ENCODE measurements around the gene PHYHIPL.

Gene PHYHIPL

GRCh38 chr10:59180689-59181270, 4.3 kb downstream of the PHYHIPL start:
- TF ChIP-seq NFIC (IDR thresholded peaks at IDR 0.05) (no peak), YY1 (IDR thresholded peaks at IDR 0.05; ENCODE audit: low read depth) (no peak), EGR1 (IDR thresholded peaks at IDR 0.05) (no peak), CEBPB (IDR thresholded peaks at IDR 0.05) (no peak), TAF1 (IDR thresholded peaks at IDR 0.05; ENCODE audit: low read depth) (no peak), EP300 (IDR thresholded peaks at IDR 0.05; ENCODE audit: borderline replicate concordance) (no peak), CREB1 (IDR thresholded peaks at IDR 0.05; ENCODE audit: low read depth) (no peak), MAX (IDR thresholded peaks at IDR 0.05) (no peak), RAD21 (IDR thresholded peaks at IDR 0.05; ENCODE audit: low read depth) (no peak), TCF12 (IDR thresholded peaks at IDR 0.05; ENCODE audit: low read depth) (no peak)
- TF ChIP-seq, protein P1, sequence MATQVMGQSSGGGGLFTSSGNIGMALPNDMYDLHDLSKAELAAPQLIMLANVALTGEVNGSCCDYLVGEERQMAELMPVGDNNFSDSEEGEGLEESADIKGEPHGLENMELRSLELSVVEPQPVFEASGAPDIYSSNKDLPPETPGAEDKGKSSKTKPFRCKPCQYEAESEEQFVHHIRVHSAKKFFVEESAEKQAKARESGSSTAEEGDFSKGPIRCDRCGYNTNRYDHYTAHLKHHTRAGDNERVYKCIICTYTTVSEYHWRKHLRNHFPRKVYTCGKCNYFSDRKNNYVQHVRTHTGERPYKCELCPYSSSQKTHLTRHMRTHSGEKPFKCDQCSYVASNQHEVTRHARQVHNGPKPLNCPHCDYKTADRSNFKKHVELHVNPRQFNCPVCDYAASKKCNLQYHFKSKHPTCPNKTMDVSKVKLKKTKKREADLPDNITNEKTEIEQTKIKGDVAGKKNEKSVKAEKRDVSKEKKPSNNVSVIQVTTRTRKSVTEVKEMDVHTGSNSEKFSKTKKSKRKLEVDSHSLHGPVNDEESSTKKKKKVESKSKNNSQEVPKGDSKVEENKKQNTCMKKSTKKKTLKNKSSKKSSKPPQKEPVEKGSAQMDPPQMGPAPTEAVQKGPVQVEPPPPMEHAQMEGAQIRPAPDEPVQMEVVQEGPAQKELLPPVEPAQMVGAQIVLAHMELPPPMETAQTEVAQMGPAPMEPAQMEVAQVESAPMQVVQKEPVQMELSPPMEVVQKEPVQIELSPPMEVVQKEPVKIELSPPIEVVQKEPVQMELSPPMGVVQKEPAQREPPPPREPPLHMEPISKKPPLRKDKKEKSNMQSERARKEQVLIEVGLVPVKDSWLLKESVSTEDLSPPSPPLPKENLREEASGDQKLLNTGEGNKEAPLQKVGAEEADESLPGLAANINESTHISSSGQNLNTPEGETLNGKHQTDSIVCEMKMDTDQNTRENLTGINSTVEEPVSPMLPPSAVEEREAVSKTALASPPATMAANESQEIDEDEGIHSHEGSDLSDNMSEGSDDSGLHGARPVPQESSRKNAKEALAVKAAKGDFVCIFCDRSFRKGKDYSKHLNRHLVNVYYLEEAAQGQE (IDR thresholded peaks at IDR 0.05; ENCODE audit: low read depth): no peak

DNA sequence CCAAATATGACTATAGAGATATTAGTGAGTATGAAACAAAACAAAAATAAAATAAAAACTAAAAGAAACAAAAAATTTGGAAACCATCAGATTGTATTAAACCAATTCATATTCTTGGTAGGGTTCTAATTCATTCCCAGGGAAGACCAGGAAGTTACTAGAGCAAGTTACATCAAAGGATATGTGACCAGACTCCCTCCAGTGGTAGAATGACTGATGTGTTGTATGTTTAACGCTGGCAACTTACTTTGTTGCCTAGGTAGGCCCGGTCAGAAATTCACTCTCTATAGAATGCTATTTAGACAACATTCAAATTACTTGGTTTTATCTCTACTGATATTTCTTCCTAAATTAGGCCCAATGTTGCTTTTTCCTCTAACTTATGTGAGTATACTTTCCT, 5.2 kb downstream of the PHYHIPL start:
- TF ChIP-seq, protein P2, sequence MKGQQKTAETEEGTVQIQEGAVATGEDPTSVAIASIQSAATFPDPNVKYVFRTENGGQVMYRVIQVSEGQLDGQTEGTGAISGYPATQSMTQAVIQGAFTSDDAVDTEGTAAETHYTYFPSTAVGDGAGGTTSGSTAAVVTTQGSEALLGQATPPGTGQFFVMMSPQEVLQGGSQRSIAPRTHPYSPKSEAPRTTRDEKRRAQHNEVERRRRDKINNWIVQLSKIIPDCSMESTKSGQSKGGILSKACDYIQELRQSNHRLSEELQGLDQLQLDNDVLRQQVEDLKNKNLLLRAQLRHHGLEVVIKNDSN (IDR thresholded peaks at IDR 0.05): no peak
- TF ChIP-seq NFIC (IDR thresholded peaks at IDR 0.05) (no peak), RAD21 (IDR thresholded peaks at IDR 0.05; ENCODE audit: low read depth) (peak; percentile 51)
- TF ChIP-seq, protein P1 (IDR thresholded peaks at IDR 0.05; ENCODE audit: low read depth): no peak

DNA sequence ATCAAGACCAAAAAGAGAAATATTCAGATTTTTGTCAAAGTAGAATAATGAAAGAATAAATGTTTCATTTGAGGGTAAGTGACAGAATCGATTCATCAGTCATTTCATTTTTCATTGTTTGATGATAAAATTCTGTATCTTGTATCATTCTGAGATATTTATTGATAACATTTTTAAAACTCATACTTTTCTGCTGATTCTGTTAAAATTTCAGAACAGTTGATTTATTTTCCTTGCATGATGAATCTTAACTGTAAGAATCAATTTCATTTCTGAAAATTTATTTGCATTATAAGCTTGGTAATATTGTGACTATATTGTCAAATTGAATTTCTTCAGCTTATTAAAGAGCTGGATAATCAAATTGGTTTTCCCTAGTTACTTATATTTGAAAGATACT, 13.9 kb downstream of the PHYHIPL start:
- TF ChIP-seq MAX (IDR thresholded peaks at IDR 0.05): no peak
- no peak for TF ChIP-seq NFIC (IDR thresholded peaks at IDR 0.05)
- TF ChIP-seq CEBPB (IDR thresholded peaks at IDR 0.05): no peak
- TF ChIP-seq ZBTB7A (IDR thresholded peaks at IDR 0.05; ENCODE audit: low read depth): no peak
- TF ChIP-seq TEAD4 (IDR thresholded peaks at IDR 0.05): no peak
- no peak for TF ChIP-seq TCF12 (IDR thresholded peaks at IDR 0.05; ENCODE audit: low read depth)
- TF ChIP-seq EP300 (IDR thresholded peaks at IDR 0.05; ENCODE audit: borderline replicate concordance): no peak
- no peak for TF ChIP-seq EGR1 (IDR thresholded peaks at IDR 0.05)

- TF ChIP-seq, protein P1 (IDR thresholded peaks at IDR 0.05; ENCODE audit: low read depth): no peak
- TF ChIP-seq NFIC (IDR thresholded peaks at IDR 0.05) (no peak), TEAD4 (IDR thresholded peaks at IDR 0.05) (no peak), CREB1 (IDR thresholded peaks at IDR 0.05; ENCODE audit: low read depth) (no peak), ZBTB7A (IDR thresholded peaks at IDR 0.05; ENCODE audit: low read depth) (no peak), EP300 (IDR thresholded peaks at IDR 0.05; ENCODE audit: borderline replicate concordance) (no peak), TCF12 (IDR thresholded peaks at IDR 0.05; ENCODE audit: low read depth) (no peak)
These were observed 29.8 kb downstream of the PHYHIPL start for GRCh38 chr10:59206204-59206720.

DNA sequence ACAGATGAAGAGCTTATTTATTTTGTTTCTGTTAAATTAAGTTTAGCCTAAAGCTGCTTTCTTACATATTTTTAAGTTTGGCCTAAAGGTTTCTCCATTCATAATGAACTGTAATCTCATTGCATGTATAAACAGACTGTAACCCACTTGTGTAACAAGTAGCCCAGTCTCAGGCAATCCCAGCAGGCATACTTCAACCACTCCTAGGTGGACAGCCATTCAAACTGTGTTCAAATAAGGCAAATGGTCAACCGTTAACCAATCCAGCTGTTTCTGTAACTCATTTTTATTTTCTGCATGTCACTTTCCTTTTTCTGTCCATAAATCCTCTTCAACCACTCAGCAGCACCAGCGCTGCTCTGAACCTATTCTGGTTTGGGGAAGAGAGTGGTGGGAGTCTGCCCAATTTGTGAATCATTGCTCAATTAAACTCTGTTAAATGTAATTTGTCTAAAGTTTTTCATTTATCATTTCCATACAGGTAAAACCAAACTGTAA, 35.9 kb downstream of the PHYHIPL start:
- TF ChIP-seq NFIC (IDR thresholded peaks at IDR 0.05) (no peak), RAD21 (IDR thresholded peaks at IDR 0.05; ENCODE audit: low read depth) (no peak), EGR1 (IDR thresholded peaks at IDR 0.05) (no peak), CREB1 (IDR thresholded peaks at IDR 0.05; ENCODE audit: low read depth) (no peak), TAF1 (IDR thresholded peaks at IDR 0.05; ENCODE audit: low read depth) (no peak), CEBPB (IDR thresholded peaks at IDR 0.05) (no peak), ZBTB7A (IDR thresholded peaks at IDR 0.05; ENCODE audit: low read depth) (no peak), YY1 (IDR thresholded peaks at IDR 0.05; ENCODE audit: low read depth) (no peak), FOXM1 (IDR thresholded peaks at IDR 0.05; ENCODE audit: borderline replicate concordance, low read depth) (no peak), TCF12 (IDR thresholded peaks at IDR 0.05; ENCODE audit: low read depth) (no peak), TEAD4 (IDR thresholded peaks at IDR 0.05) (no peak), MAX (IDR thresholded peaks at IDR 0.05) (no peak), EP300 (IDR thresholded peaks at IDR 0.05; ENCODE audit: borderline replicate concordance) (no peak)
- TF ChIP-seq, protein P1 (IDR thresholded peaks at IDR 0.05; ENCODE audit: low read depth): no peak
- TF ChIP-seq, protein P2 (IDR thresholded peaks at IDR 0.05): no peak
